Natural killer cell (primary cell): ENCODE data around the gene AK9. TPM values are rescaled to one million over a fixed set of nuclear protein-coding genes. Genes with fewer than 3 reads are reported as not detected.
A peak's percentile ranks its signal among the peaks of the same experiment; 100 is the strongest.

Source experiments
- ATAC-seq, 3 donors: fragments of 150-1000 bp in 2 of 3; fragments of 200-7000 bp in 1 of 3; cut with Tn5 transposase; 1 replicate in 1 of 3; 2 replicates in 2 of 3; pipeline ENCODE4 v1.10.0; 2021; ENCODE audit warnings: mild to moderate bottlenecking in 2 of 3, moderate library complexity in 2 of 3
- DNase-seq, 2 donors: peaks; one replicate each; pipeline versions ENCODE4 v3.0.0 to v3.0.0-alpha.2; 2013 to 2021; ENCODE audit warnings: mixed read lengths in 1 of 2
- H3K27ac ChIP-seq: one replicate; pipeline ENCODE4 v1.5.1; 2013; ENCODE audit warnings: mild to moderate bottlenecking, low read length
- H3K27me3 ChIP-seq: one replicate; pipeline ENCODE4 v1.6.1; 2013; ENCODE audit warnings: low read length; ENCODE audit not compliant: control insufficient read depth, insufficient read depth
- H3K36me3 ChIP-seq: one replicate; pipeline ENCODE4 v1.6.1; 2013; ENCODE audit warnings: low read length; ENCODE audit not compliant: control insufficient read depth, insufficient read depth
- H3K4me1 ChIP-seq: one replicate; pipeline ENCODE4 v1.6.1; 2013; ENCODE audit warnings: low read length; ENCODE audit not compliant: control insufficient read depth, insufficient read depth
- H3K4me3 ChIP-seq: one replicate; pipeline ENCODE4 v1.5.1; 2013; ENCODE audit warnings: low read length
- H3K9me3 ChIP-seq: one replicate; pipeline ENCODE4 v1.6.1; 2013; ENCODE audit warnings: low read length; ENCODE audit not compliant: control insufficient read depth, insufficient read depth
- H3K27ac Mint-ChIP-seq, 2 donors: one replicate each; pipeline ENCODE4 v1.8.0; 2022; ENCODE audit warnings: mild to moderate bottlenecking in 2 of 2, mixed read lengths in 2 of 2, moderate library complexity in 1 of 2
- H3K27me3 Mint-ChIP-seq, 2 donors: one replicate each; pipeline ENCODE4 v1.8.0; 2022; ENCODE audit warnings: low read depth in 2 of 2, mixed read lengths in 2 of 2
- H3K36me3 Mint-ChIP-seq: one replicate; pipeline ENCODE4 v1.8.0; 2022; ENCODE audit warnings: mixed read lengths
- H3K4me1 Mint-ChIP-seq, 2 donors: one replicate each; pipeline ENCODE4 v1.8.0; 2022; ENCODE audit warnings: mixed read lengths in 2 of 2
- H3K4me3 Mint-ChIP-seq: one replicate; pipeline ENCODE4 v1.8.0; 2022; ENCODE audit warnings: mild to moderate bottlenecking, moderate library complexity, mixed read lengths
- H3K9me3 Mint-ChIP-seq, 2 donors: one replicate each; pipeline ENCODE4 v1.8.0; 2022; ENCODE audit warnings: mixed read lengths in 2 of 2
- CTCF ChIP-seq: fragments of 200-600 bp; IDR thresholded peaks from one replicate; pipeline ENCODE4 v1.8.0; 2022; ENCODE audit warnings: antibody characterized with exemption
- WGBS: methylation state at CpG from one replicate; pipeline ENCODE4 v1.1.7; 2013; ENCODE audit warnings: missing lambda C conversion rate; ENCODE audit not compliant: insufficient coverage; 5-methylcytosine and 5-hydroxymethylcytosine counted together
- intact Hi-C: fragments of 100-400 bp; cut with micrococcal nuclease; formaldehyde crosslinking; loops from one replicate; pipeline ENCODE4 v1.14.2; 2022
- total RNA-seq, 4 donors: library from RNA; stranded (reverse); fragments of 120-200 nt in 1 of 4; gene quantifications; one replicate each; pipeline versions ENCODE4 v1.2.3 to v1.2.4, GENCODE V29; 2013 to 2022

AK9 gene
- total RNA-seq, 3 donors from 2014 or later (not counting 1 experiment from before 2014, with no cell fraction given), result 14.0 to 19.2 (median 14.2) TPM

GRCh38 chr6:109482905-109483734 is 207.9 kb downstream of the AK9 start, which contains the start of gene ZBTB24:
ZBTB24 (minus strand) TSS chr6:109483219; CDS start chr6:109482026, 1,193 bp downstream.
- ATAC-seq, result peak; percentile 86 to 95 (median 91)

GRCh38 chr6:109480993-109481480 is 210.0 kb downstream of the AK9 start:
- DNase-seq (no peak), ATAC-seq (no peak)
- Histone ChIP-seq H3K27me3 (no peaks in the 10 kb centered on the region), H3K36me3 (peaks cover 25% of the 10 kb centered on the region), H3K27ac (no peak overlapping the region), H3K9me3 (no peaks in the 10 kb centered on the region), H3K4me1 (peaks cover 40% of the 10 kb centered on the region), H3K4me3 (no peak overlapping the region)
- peaks cover 58 to 67% of the 10 kb centered on the region in 2 donors for H3K4me1 Mint-ChIP-seq
- peaks cover 25% of the 10 kb centered on the region for H3K36me3 Mint-ChIP-seq
- H3K27me3 Mint-ChIP-seq, result no peaks in the 10 kb centered on the region
- WGBS, result 96% methylated on average over 7 of the region's 7 CpGs
- H3K27ac Mint-ChIP-seq, result peak overlapping the region in 1 of 2 donors; percentile 4
- no peaks in the 10 kb centered on the region for H3K9me3 Mint-ChIP-seq
- TF ChIP-seq CTCF, result no peak
- H3K4me3 Mint-ChIP-seq, result peak overlapping the region; percentile 49
- intact Hi-C loops, result no loop called here

More at GRCh38 chr6:109482905-109483734, 207.9 kb downstream of the AK9 start, which contains the start of gene ZBTB24:
- peaks cover 21% of the 10 kb centered on the region for H3K36me3 Mint-ChIP-seq
- intact Hi-C loops, result loop anchor here (1.0 to 2.0 kb wide), 3 partner anchors 24 to 101 kb away; partner anchors contain the start of genes CD164, PPIL6 and SMPD2
- H3K27me3 ChIP-seq, result no peaks in the 10 kb centered on the region
- peak within 1 kb of the TSS; percentile 80 for H3K4me3 ChIP-seq
- H3K9me3 Mint-ChIP-seq, result no peaks in the 10 kb centered on the region
- peaks cover 13% of the 10 kb centered on the region for H3K36me3 ChIP-seq
- peak; percentile 86 to 95 for DNase-seq
- no peaks in the 10 kb centered on the region for H3K9me3 ChIP-seq
- WGBS, result under 1% methylated on average over 79 of the region's 97 CpGs
- H3K27ac ChIP-seq, result peak within 1 kb of the TSS; percentile 64
- H3K4me1 Mint-ChIP-seq, result peaks cover 42 to 53% of the 10 kb centered on the region in 2 donors
- H3K4me1 ChIP-seq, result peaks cover 32% of the 10 kb centered on the region
- no peak for TF ChIP-seq CTCF
- H3K4me3 Mint-ChIP-seq, result peak within 1 kb of the TSS; percentile 92
- peak within 1 kb of the TSS; percentile 67 to 85 for H3K27ac Mint-ChIP-seq
- no peaks in the 10 kb centered on the region for H3K27me3 Mint-ChIP-seq

- Histone ChIP-seq H3K4me3 (no peak overlapping the region), H3K27ac (no peak overlapping the region), H3K27me3 (no peaks in the 10 kb centered on the region), H3K4me1 (peaks cover 40% of the 10 kb centered on the region), H3K36me3 (peaks cover 41% of the 10 kb centered on the region), H3K9me3 (no peaks in the 10 kb centered on the region)
- H3K4me3 Mint-ChIP-seq, result peak overlapping the region; percentile 85
- peaks cover 70 to 72% of the 10 kb centered on the region in 2 donors for H3K4me1 Mint-ChIP-seq
- H3K36me3 Mint-ChIP-seq, result peaks cover 36% of the 10 kb centered on the region
- intact Hi-C loops, result no loop called here
- no peaks in the 10 kb centered on the region for H3K9me3 Mint-ChIP-seq
- TF ChIP-seq CTCF, result no peak
- ATAC-seq (no peak), DNase-seq (peak in 1 of 2 donors; percentile 65)
- peak overlapping the region; percentile 18 to 43 for H3K27ac Mint-ChIP-seq
- 86% methylated on average over 5 of the region's 5 CpGs for WGBS
- H3K27me3 Mint-ChIP-seq, result no peaks in the 10 kb centered on the region
These were observed 212.0 kb downstream of the AK9 start for GRCh38 chr6:109478841-109479624.
